NT2/D1 (cell line): ENCODE data around the gene SELENOO.

Source experiments
- SUZ12 ChIP-seq: IDR thresholded peaks from 2 replicates; pipeline ENCODE4 v1.6.1; 2011; ENCODE audit not compliant: insufficient read length, insufficient read depth; ENCODE audit errors: extremely low read depth
- ZNF274 ChIP-seq: IDR thresholded peaks from 2 replicates; pipeline ENCODE4 v1.6.1; 2011; ENCODE audit warnings: mild to moderate bottlenecking, low read depth, low read length

- no peak for TF ChIP-seq ZNF274
- no peak for TF ChIP-seq SUZ12
Measured at GRCh38 chr22:50250555-50251476, 50.0 kb downstream of the SELENOO start, which contains the start of gene HDAC10.
